IMR-90 (cell line): Measurements from ENCODE around the gene PKHD1. TPM values are rescaled to one million over a fixed set of nuclear protein-coding genes. Genes with fewer than 3 reads are reported as not detected.

Experiments used
- ATAC-seq: fragments of 200-7000 bp; cut with Tn5 transposase; 2 replicates; pipeline ENCODE4 v1.9.1; 2020; ENCODE audit warnings: low read depth, mild to moderate bottlenecking, moderate library complexity
- BruUV-seq: library from RNA; stranded (reverse); fragments of 400-500 nt; replicated peaks from 2 replicates; lab custom pipeline; 2021; lab: Mats Ljungman, UMichigan
- CTCF ChIA-PET: fragments of 300-600 bp; formaldehyde crosslinking; extraction: SDS; loops from one replicate; lab custom pipeline; 2021; ENCODE audit warnings: antibody characterized with exemption; lab: Yijun Ruan, JAX
- POLR2A ChIA-PET: fragments of 300-600 bp; sonication (Branson Sonifier 250); formaldehyde crosslinking; loops from one replicate; lab custom pipeline; 2022; ENCODE audit warnings: antibody characterized with exemption; ENCODE audit not compliant: unreplicated experiment; lab: Charles Lee
- DNase-seq: peaks from one replicate; pipeline ENCODE4 v3.0.0; 2013
- H2AFZ ChIP-seq: replicated peaks from 2 replicates; pipeline ENCODE3; 2013; ENCODE audit warnings: low read length, mild to moderate bottlenecking; ENCODE audit not compliant: poor library complexity
- H2AK5ac ChIP-seq: 2 replicates; pipeline ENCODE4 v1.6.1; 2013; ENCODE audit warnings: low read depth, low read length, inconsistent platforms
- H2AK9ac ChIP-seq: replicated peaks from 2 replicates; pipeline ENCODE3; 2013; ENCODE audit warnings: mild to moderate bottlenecking, low read depth, low read length, moderate library complexity; ENCODE audit not compliant: poor library complexity
- H2BK120ac ChIP-seq: 2 replicates; pipeline ENCODE4 v1.6.1; 2013; ENCODE audit warnings: low read depth, low read length, inconsistent platforms
- H2BK15ac ChIP-seq: 3 replicates; pipeline ENCODE4 v1.6.1; 2013; ENCODE audit warnings: low read depth, low read length, inconsistent platforms
- H2BK20ac ChIP-seq: 2 replicates; pipeline ENCODE4 v1.6.1; 2013; ENCODE audit warnings: low read depth, mild to moderate bottlenecking, inconsistent platforms, low read length, moderate library complexity
- H2BK5ac ChIP-seq: 2 replicates; pipeline ENCODE4 v1.6.1; 2013; ENCODE audit warnings: mild to moderate bottlenecking, low read depth, low read length, inconsistent platforms; ENCODE audit not compliant: poor library complexity, severe bottlenecking
- H3K14ac ChIP-seq: replicated peaks from 2 replicates; pipeline ENCODE4 v1.6.1; 2013; ENCODE audit warnings: low read depth, low read length, inconsistent platforms
- H3K18ac ChIP-seq: 2 replicates; pipeline ENCODE4 v1.6.1; 2013; ENCODE audit warnings: low read depth, low read length, control low read depth
- H3K23ac ChIP-seq: 2 replicates; pipeline ENCODE4 v1.6.1; 2013; ENCODE audit warnings: low read depth, low read length, inconsistent platforms
- H3K27ac ChIP-seq: 2 replicates; pipeline ENCODE4 v1.5.1; 2013; ENCODE audit warnings: mild to moderate bottlenecking, control low read depth, low read length; ENCODE audit not compliant: insufficient read depth
- H3K27me3 ChIP-seq: 2 replicates; pipeline ENCODE4 v1.6.1; 2013; ENCODE audit warnings: low read length; ENCODE audit not compliant: control insufficient read depth, insufficient read depth
- H3K36me3 ChIP-seq: 2 replicates; pipeline ENCODE4 v1.6.1; 2013; ENCODE audit warnings: low read length, mixed read lengths; ENCODE audit not compliant: control insufficient read depth, insufficient read depth
- H3K4ac ChIP-seq: 2 replicates; pipeline ENCODE4 v1.6.1; 2013; ENCODE audit warnings: low read depth, low read length, inconsistent platforms
- H3K4me1 ChIP-seq: 2 replicates; pipeline ENCODE4 v1.6.1; 2013; ENCODE audit warnings: low read length, mixed read lengths; ENCODE audit not compliant: control insufficient read depth, insufficient read depth
- H3K4me2 ChIP-seq: 2 replicates; pipeline ENCODE4 v1.6.1; 2013; ENCODE audit warnings: low read depth, mild to moderate bottlenecking, control low read depth, low read length, moderate library complexity
- H3K4me3 ChIP-seq: 2 replicates; pipeline ENCODE4 v1.5.1; 2013; ENCODE audit warnings: low read depth, mild to moderate bottlenecking, control low read depth, low read length, moderate library complexity; ENCODE audit not compliant: insufficient read depth
- H3K56ac ChIP-seq: 2 replicates; pipeline ENCODE4 v1.6.1; 2013; ENCODE audit warnings: low read length, inconsistent platforms; ENCODE audit not compliant: insufficient read depth; ENCODE audit errors: extremely low read depth
- H3K79me1 ChIP-seq, 2 experiments: 2 replicates each; pipeline ENCODE4 v1.6.1; 2013; ENCODE audit warnings: low read length in 2 of 2, inconsistent platforms in 1 of 2, low read depth in 1 of 2
- H3K9ac ChIP-seq: 2 replicates; pipeline ENCODE4 v1.6.1; 2013; ENCODE audit warnings: low read depth, low read length, control low read depth
- H3K9me1 ChIP-seq: 2 replicates; pipeline ENCODE4 v1.6.1; 2013; ENCODE audit warnings: low read length, inconsistent platforms; ENCODE audit not compliant: insufficient read depth
- H3K9me3 ChIP-seq: 2 replicates; pipeline ENCODE4 v1.6.1; 2013; ENCODE audit warnings: low read length; ENCODE audit not compliant: control insufficient read depth, insufficient read depth
- H4K20me1 ChIP-seq: 2 replicates; pipeline ENCODE4 v1.6.1; 2013; ENCODE audit warnings: low read length, inconsistent platforms; ENCODE audit not compliant: insufficient read depth
- H4K5ac ChIP-seq: 2 replicates; pipeline ENCODE4 v1.6.1; 2013; ENCODE audit warnings: mild to moderate bottlenecking, low read depth, low read length, control low read depth
- H4K8ac ChIP-seq, 2 experiments: 2 replicates each; pipeline ENCODE4 v1.6.1; 2013; ENCODE audit warnings: low read depth in 2 of 2, low read length in 2 of 2, control low read depth in 1 of 2, inconsistent platforms in 1 of 2
- H4K91ac ChIP-seq: 2 replicates; pipeline ENCODE4 v1.6.1; 2013; ENCODE audit warnings: low read depth, low read length, inconsistent platforms; ENCODE audit not compliant: insufficient read depth
- FOS ChIP-seq: fragments of 150-350 bp; IDR thresholded peaks from 2 replicates; pipeline ENCODE4 v1.6.1; 2016; ENCODE audit warnings: low read depth, low read length
- NFE2L2 ChIP-seq: fragments of 150-350 bp; IDR thresholded peaks from 2 replicates; pipeline ENCODE4 v1.6.1; 2016; ENCODE audit warnings: low read depth, mild to moderate bottlenecking, low read length
- RAD21 ChIP-seq: IDR thresholded peaks from 2 replicates; pipeline ENCODE4 v1.6.1; 2012; ENCODE audit warnings: low read length, improper control_type of control experiment
- dilution Hi-C: fragments of 300-500 bp; cut with HindIII; formaldehyde crosslinking; loops from one replicate; pipeline ENCODE4 v1.14.3; 2018; ENCODE audit warnings: low sequenced_read_pairs; ENCODE audit not compliant: unreplicated experiment
- in situ Hi-C: fragments of 300-500 bp; cut with MboI; formaldehyde crosslinking; loops from 3 replicates; pipeline ENCODE4 v1.14.3; 2019; ENCODE audit warnings: low sequenced_read_pairs, inconsistent platforms, mixed read lengths
- intact Hi-C: fragments of 100-400 bp; cut with micrococcal nuclease; formaldehyde crosslinking; loops from 2 replicates; pipeline ENCODE4 v1.10.0; 2022
- polyA plus RNA-seq, 3 experiments: library from polyadenylated mRNA; depleted of rRNA; stranded (reverse); fragments of >200 nt; gene quantifications; 2 replicates each; pipeline ENCODE4 v1.2.3, GENCODE V29; 2012; ENCODE audit warnings: low replicate concordance in 1 of 3
- total RNA-seq: library from RNA; depleted of rRNA; stranded (reverse); fragments of >200 nt; gene quantifications from 2 replicates; pipeline ENCODE4 v1.2.3, GENCODE V29; 2012
- TF ChIP-seq, protein P1 (sequence below): conservative IDR thresholded peaks from 2 replicates; pipeline ENCODE4 v1.5.1; 2012; ENCODE audit warnings: mild to moderate bottlenecking, low read depth, low read length, improper control_type of control experiment
- TF ChIP-seq, protein P2 (sequence below): fragments of 150-350 bp; IDR thresholded peaks from 2 replicates; pipeline ENCODE4 v1.6.1; 2016; ENCODE audit warnings: low read depth, mild to moderate bottlenecking, low read length, moderate library complexity, borderline replicate concordance
- TF ChIP-seq, protein P3 (sequence below): fragments of 150-350 bp; IDR thresholded peaks from 2 replicates; pipeline ENCODE4 v1.6.1; 2017; ENCODE audit warnings: mild to moderate bottlenecking, antibody characterized with exemption, low read length, low read depth

Gene PKHD1
- total and polyA plus RNA-seq, 2 of the 4 experiments (the other 2 are of a cell fraction) = not detected

DNA sequence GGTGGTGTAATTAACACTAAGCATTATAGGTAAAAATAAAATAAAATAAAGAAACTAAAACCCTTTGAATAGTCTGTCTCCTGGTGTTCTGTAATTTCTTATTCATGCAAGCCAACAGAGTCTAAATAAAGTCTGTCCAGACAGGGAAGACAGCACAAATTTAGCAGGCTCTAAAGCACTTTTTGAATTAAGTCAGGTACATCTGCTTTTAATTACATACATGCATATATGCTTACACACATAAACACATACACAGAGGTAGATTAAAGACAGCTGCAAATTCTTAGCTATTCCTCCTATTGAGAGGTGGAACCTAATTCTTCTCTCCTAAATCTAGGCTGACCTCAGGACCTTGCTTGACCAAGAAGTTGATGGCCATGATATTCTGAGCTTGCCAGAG is 262.5 kb downstream of the PKHD1 start:
- CTCF ChIA-PET = no interaction called here
- no peaks in the 10 kb centered on the region for H3K79me1 ChIP-seq
- H4K5ac ChIP-seq = no peak overlapping the region
- H3K27ac ChIP-seq = no peak overlapping the region
- H3K27me3 ChIP-seq = no peaks in the 10 kb centered on the region
- H2AK5ac ChIP-seq = no peak overlapping the region
- H2BK15ac ChIP-seq = no peak overlapping the region
- H4K91ac ChIP-seq = no peak overlapping the region
- POLR2A ChIA-PET = no interaction called here
- H3K4me2 ChIP-seq = no peak overlapping the region
- H3K4me1 ChIP-seq = no peaks in the 10 kb centered on the region
- in situ Hi-C loops = no loop called here
- no peaks in the 10 kb centered on the region for H3K9me1 ChIP-seq
- H3K23ac ChIP-seq = no peak overlapping the region
- H2AK9ac ChIP-seq = no peak overlapping the region
- no peak overlapping the region for H3K4ac ChIP-seq
- DNase-seq (no peak), ATAC-seq (no peak)
- H3K4me3 ChIP-seq = no peak overlapping the region
- no peak overlapping the region for H2BK20ac ChIP-seq
- no peaks in the 10 kb centered on the region for H4K20me1 ChIP-seq
- H3K18ac ChIP-seq = no peak overlapping the region
- no peak overlapping the region for H3K9ac ChIP-seq
- H2BK5ac ChIP-seq = no peak overlapping the region
- no peak overlapping the region for H3K14ac ChIP-seq
- intact Hi-C loops = no loop called here
- H3K56ac ChIP-seq = no peak overlapping the region
- dilution Hi-C loops = no loop called here
- H3K36me3 ChIP-seq = no peaks in the 10 kb centered on the region
- no peak overlapping the region for H4K8ac ChIP-seq
- no peak overlapping the region for H2BK120ac ChIP-seq
- no TSS peak for BruUV-seq
- H2AFZ ChIP-seq = no peak overlapping the region
- TF ChIP-seq, protein P1, sequence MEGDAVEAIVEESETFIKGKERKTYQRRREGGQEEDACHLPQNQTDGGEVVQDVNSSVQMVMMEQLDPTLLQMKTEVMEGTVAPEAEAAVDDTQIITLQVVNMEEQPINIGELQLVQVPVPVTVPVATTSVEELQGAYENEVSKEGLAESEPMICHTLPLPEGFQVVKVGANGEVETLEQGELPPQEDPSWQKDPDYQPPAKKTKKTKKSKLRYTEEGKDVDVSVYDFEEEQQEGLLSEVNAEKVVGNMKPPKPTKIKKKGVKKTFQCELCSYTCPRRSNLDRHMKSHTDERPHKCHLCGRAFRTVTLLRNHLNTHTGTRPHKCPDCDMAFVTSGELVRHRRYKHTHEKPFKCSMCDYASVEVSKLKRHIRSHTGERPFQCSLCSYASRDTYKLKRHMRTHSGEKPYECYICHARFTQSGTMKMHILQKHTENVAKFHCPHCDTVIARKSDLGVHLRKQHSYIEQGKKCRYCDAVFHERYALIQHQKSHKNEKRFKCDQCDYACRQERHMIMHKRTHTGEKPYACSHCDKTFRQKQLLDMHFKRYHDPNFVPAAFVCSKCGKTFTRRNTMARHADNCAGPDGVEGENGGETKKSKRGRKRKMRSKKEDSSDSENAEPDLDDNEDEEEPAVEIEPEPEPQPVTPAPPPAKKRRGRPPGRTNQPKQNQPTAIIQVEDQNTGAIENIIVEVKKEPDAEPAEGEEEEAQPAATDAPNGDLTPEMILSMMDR = no peak
- no peak for TF ChIP-seq RAD21
- TF ChIP-seq FOS = no peak
- TF ChIP-seq, protein P2, sequence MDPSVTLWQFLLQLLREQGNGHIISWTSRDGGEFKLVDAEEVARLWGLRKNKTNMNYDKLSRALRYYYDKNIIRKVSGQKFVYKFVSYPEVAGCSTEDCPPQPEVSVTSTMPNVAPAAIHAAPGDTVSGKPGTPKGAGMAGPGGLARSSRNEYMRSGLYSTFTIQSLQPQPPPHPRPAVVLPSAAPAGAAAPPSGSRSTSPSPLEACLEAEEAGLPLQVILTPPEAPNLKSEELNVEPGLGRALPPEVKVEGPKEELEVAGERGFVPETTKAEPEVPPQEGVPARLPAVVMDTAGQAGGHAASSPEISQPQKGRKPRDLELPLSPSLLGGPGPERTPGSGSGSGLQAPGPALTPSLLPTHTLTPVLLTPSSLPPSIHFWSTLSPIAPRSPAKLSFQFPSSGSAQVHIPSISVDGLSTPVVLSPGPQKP = no peak
- TF ChIP-seq, protein P3, sequence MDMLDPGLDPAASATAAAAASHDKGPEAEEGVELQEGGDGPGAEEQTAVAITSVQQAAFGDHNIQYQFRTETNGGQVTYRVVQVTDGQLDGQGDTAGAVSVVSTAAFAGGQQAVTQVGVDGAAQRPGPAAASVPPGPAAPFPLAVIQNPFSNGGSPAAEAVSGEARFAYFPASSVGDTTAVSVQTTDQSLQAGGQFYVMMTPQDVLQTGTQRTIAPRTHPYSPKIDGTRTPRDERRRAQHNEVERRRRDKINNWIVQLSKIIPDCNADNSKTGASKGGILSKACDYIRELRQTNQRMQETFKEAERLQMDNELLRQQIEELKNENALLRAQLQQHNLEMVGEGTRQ = no peak
- no peak for TF ChIP-seq NFE2L2
- no peaks in the 10 kb centered on the region for H3K9me3 ChIP-seq
